HG03565 (cell line): ENCODE measurements around the gene CDK3.
"Not testable (repeated sequence)": the region's sequence is repeated elsewhere in the genome, so short reads cannot be mapped to it uniquely, and the experiment has no call there.

Source experiments
- ATAC-seq: cut with Tn5 transposase; IDR thresholded peaks from one replicate; pipeline ENCODE4 v1.9.1; 2021; ENCODE audit warnings: mild to moderate bottlenecking, moderate library complexity; ENCODE audit not compliant: unreplicated experiment

The CDK3 gene

DNA sequence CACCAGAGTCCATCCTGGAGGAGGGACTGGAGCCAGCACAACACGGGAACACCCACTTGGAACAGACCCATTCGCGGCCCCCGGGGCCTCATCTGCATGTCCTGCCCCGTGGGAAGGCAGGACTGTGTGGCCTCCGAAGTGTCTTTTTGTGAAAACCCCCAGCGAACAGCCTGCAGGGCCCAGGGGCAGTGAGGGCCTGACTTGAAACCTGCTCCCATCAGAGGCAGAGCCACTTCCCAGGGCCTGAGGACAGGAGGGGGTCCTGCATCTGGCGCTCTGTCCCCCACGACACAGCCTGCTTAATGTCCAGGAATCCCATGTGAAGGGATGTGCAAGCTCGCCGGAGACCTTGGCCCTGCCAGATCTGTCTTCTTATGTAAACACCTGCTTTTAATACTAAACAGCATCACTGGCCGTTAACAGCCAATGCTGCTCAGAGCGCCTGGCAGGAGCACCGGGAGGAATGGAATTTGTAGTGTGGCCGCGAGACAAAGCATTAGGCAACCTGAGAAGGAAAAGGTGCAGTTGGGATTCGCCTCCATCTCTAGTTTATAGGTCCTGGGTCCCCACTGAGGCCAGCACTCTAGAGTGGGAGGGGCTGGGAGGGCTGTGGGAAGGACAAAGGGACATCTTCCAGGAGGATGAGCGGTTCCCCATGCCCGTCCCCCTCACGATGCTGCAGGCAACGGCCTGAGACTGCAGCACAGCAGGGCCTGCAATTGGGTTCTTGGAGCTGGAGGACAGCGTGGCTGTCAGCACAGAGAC lies 36.0 kb downstream of the CDK3 start:
- ATAC-seq: no peak

DNA sequence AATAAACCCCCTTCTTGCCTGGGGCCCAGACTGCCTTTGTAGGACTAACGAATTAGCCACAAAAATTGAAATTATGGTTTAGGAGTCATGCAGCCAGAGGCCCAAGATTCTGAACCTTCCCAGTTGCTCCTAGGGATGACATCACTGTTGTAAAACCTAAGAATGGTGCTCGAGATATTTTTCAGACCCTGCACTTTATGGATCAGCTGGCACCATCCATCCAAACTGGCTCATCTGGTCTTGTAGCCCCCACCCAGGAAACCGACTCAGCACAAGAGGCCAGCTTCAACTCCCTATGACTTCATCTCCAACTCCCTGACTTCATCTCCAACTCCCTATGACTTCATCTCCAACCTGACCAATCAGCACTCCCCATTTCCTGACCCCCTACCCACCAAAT lies 37.4 kb downstream of the CDK3 start:
- ATAC-seq: no peak

DNA sequence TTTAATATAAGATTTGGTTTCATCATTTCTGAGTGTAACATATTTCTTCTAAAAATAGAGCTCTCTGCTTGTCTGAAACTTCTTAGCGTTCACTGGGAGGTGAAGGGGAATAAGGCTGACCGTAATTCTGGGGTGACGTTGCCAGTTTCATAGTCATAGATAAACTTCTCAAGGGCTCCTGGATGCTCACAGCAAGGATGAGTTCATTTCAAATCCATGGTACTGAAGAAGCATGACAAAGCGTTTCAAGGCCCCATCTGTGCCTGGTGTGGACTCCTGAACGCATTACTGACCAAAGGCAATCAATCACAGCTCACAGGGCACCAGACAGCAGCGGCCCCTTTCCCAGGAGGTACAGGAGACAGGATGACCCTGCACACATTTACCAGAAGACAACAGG lies 38.5 kb downstream of the CDK3 start:
- ATAC-seq: no peak

DNA sequence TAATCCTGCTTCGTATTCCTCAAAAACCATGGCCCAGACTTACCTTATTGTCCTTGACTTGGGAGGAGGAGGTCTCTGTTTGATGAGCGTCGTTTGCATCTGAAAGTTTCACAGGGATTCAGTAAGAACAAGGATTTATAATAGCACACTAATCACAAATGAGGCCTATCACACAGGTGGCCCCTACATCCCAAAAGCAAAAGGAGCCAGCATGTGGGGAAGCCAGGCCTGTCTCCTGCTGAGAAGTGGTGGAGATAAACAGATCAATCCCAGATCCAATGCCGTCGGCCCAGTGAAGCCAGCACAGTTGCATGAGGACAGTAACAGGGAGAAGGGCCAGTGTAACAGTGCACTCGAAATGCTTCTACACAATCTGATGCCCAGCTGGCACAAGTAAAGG lies 39.7 kb downstream of the CDK3 start:
- no peak for ATAC-seq

DNA sequence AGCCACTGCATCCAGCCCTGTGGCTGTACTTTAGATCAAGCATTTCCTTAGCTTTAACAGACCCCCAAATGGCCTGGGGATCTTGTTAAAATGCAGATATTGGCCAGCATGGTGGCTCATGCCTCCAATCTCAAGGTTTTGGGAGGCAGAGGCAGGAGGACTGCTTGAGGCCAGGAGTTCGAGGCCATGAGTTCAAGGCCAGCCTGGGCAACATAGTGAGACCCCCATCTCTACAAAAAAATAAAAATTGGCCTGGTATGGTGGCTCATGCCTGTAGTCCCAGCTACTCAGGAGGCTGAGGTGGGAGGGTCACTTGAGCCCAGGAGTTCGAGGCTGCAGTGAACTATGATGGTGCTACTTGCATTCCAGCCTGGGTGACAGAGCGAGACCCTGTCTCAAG lies 42.2 kb downstream of the CDK3 start:
- ATAC-seq: not testable (repeated sequence)

DNA sequence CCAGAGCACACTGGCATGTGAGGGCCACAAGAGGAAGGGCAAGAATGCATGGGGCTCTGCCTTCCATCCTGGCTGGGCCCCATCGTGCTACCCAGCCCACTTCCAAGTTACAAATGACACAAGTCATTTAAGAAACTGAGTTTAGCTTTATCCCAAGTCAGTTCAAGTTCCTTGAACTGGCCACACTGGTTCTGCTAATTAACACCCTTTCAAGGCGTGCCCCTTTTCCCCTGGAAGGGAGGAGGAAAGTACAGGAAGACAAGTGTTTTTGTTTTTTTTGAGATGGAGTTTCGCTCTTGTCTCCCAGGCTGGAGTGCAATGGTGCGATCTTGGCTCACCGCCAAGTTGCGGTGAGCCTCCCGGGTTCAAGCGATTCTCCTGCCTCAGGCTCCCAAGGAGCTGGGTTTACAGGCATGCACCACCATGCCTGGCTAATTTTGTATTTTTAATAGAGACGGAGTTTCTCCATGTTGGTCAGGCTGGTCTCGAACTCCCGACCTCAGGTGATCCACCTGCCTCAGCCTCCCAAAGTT lies 43.9 kb downstream of the CDK3 start:
- ATAC-seq: not testable (repeated sequence)

DNA sequence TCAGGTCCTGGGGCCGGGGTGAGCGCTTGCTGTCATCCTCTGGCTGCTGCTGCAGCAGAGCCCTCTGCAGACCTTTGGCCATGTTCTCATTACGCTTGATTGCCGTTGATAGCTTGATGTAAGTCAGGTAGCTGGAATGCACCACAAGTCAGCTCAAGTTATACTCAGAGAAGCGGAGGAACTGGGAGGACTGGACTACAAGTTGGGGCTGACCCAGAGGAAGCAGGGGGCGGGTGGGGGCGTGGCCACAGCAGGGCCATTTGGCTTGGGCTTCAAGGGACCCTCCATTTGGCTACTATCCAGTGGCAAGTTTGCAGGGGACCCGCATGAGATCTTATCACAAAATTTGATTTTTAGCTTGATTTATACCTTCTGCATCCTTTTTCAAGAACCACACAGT lies 45.4 kb downstream of the CDK3 start:
- ATAC-seq: no peak

DNA sequence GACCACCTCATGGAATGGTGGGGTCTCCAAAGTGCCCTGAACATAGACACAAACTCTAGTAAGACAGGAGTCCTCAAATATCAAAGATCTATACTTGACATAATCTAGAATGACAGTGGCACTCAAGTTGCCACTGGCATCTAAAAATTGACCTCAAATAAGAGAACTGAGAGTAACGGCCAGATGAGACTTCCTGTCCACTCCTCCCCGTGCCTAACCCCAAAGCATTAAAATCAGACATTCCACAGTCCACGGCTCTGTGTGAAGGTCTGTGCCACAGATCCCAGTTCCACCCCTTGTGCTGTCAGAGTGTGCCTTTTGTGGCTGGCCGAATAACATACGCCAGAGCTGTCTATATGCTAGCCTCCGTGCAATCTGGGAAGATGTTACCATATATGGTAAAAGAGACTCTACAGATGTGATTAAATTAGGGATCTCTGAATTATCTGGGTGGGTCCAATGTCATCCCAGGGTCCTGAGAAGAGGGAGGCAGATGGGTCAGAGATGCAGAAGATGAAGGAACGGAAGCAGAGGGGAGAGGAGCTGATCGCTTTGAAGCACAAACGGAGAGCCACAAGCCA lies 47.5 kb downstream of the CDK3 start:
- ATAC-seq: no peak

DNA sequence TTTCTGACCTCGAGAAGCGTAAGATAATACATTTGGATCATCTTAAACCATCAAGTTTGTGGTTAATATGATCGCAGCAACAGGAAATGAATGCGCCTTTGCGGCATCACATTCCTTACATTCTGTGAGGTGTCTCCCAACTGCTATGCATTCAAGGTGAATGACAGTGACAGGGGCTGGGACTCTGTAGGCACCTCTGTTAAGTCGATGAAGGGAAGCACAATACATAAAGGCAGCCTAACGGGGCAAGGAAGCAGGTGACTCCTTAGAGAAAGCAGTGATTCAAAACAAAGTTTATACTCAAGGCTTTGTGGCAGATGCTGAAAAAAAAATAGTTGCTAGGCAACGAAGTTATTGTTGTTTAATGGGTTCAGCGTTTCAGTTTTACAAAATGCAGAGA lies 48.1 kb downstream of the CDK3 start:
- ATAC-seq: no peak

DNA sequence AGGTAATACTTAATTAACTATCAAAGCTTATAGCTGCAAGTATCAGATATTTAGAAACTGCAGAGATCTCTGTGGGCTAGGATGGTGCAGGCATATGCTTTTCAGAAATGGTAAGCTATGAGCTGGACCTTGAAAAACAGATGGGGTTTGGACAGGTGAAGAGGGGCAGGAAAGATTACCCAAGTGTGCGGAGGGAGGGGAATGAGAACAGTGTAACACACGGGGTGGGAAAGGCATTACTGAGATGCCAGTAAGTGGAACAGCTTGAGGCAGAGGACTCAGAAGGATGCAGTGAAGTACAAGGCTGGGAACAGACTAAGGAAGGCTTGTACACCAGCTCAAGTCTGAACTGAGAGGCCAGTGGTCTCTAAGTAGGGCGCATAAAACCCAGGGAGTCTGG lies 48.6 kb downstream of the CDK3 start:
- ATAC-seq: no peak

DNA sequence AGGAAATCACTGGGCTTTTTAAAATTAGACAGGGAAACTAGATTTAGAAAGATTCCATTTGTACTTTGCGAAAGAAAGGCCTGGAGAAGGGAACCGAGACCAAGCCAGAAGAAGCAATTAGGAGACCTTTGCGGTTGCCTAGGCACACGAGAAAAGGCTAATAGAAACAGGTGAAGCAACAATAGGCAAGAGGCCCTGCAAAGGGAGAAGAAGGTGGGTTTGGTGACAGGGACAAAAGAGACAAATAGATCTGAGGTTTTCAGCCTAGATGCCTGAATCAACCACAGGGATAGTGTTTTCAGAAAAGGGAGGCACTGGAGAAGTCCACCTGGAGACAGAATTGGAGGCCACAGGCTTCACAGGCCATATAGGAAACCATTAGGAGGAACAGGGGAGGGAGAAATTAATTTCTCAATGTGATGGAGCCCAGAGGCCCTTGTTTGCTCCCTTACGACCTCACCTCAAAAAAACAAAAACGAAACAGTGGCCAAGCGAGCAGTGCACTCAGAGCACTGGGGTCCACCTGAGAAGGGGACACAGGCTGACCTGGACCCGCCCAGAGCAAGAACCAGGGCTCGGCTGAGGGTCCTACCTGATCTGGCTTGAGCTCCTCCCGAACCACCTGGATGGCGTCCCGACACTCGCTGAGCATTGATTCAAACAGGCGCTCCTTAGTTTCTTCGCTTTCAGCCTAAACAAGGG lies 49.3 kb downstream of the CDK3 start:
- ATAC-seq: no peak

DNA sequence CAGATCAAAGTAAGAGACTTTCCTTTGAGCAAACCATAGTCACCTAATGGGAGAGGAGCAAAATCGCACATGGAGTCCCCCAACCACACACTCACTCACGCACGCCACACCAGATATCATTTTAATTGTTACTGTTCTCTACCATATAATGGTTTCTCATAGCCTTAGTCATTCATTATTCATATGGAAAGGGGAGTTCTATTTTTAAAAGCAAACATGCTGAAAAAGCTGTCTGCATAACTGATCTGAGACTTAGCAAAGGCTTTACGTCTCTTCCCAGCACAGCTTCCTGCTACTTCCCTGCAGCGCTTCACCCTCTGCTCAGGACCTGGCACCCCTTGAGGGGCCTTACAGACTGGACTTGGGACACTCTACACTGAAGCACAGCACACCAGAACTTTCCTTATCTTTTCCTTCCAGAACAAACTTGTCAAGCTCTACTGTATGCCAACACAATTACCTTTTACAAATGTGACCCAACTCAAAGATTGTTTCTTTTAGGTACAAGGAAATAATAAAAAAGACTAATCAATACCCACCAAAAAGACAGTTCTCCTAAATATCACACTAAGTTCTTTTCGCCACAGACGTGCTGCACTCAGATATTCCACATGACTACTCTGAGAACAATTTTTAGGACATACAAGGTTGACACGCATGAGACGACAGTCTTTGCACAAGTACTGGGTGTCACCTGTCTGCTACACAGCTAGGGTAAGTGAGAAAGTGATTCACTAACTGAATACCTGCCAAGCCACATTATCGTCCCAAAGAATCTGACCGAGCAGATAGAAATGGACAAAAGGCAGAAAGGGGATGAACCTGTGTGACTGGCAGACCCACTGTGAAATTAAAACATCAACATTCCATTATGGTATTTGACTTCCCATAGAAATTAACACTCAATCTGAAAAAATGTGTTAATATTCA lies 50.1 kb downstream of the CDK3 start:
- no peak for ATAC-seq

DNA sequence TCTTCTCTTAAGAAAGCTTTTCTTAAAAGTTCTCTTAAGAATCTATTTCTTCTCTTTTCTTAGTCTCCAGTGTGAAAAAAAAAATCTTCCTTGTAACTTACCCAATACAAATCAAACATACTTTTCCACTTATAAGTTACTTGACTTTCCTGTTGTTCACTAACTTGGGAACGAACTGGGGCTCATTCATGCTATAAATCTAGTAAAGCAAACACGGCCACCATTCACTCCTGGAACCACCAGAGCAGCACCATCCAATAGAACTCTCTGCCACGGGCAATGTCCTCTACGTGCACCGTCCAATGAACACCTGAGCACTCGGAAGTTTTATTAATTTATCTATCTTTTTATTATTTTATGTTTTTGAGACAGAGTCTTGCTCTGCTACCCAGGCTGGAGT lies 50.9 kb downstream of the CDK3 start:
- no peak for ATAC-seq

DNA sequence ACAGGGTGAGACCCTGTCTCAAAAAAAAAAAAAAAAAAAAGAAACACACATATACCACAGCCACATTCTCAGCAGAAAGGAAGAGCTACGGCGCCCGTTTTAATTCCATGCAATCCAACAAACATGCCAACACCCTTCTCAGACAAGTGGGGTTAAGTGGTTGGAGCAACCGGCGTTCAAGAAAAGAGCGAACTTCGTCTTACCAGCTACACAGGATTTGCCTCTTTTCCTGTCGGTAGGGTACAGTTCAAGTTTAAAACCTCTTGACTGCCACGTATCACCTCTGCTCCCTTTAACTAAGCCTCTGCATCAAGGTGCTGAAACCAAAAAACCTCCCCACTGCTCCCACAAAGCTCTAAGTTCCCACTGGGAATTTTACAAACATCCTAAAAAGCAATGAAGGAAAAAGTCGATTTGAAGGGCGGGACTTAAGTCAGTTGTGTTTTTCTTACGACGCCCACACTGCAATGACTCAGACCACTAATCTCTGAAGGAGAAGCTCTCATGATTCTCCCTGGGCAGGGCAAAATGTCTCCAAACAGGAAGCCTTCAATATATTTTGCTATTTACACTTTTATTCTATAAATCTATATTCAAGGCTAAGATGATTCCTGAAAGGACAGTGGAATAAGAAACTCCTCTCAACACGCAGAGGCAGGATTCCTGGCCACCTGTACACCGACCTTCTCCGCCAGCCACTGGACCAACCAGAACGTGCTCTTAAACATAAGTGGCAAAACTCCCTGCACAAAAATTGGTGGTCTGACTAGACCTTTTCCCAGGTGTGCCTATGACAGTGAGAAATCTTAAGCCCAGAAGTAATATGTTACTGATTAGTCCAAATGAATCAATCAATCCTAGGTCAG lies 52.8 kb downstream of the CDK3 start:
- ATAC-seq: no peak

DNA sequence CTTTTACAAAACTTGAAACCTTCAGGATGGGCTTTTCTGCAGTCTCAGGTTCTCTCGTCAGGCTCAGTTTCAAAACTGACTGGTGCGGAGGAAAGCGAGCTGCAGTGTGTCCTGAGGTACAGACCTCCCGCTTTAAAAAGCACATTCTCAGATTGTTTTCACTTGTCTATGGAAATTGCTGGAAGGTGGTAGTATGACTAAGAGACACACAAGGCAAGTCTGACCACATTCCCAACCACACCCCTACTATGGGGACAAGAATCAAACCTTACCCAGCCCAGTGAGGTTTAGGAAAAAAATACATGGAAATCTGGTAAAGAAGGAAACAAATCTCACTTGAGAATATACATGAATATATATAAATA lies 53.4 kb downstream of the CDK3 start:
- no peak for ATAC-seq
